ENCODE measurements around the gene ANXA7. TPM values are rescaled to one million over a fixed set of nuclear protein-coding genes. Genes with fewer than 3 reads are reported as not detected.

The ANXA7 gene
- total and polyA plus RNA-seq, 8 donors: 63.7 to 118 (median 75.1) TPM

DNA sequence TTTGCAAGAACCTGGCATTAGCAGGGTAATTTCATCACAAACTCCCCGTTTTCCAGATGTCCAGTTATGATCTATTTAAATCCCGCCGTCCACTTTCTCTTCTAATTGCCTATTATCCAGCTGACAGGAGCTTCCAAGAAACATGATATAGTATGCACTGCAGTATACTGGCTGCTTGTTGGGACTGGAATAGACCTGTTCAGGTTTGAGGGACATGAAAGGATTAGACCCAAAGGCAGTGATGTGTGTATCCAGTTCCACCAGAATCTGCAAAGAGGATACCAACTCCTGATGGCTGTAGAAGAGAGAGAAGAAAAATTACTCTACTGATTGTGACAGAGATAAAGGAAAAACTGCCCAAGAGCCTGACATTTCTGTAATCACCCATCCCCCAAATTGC lies 10.6 kb upstream of the ANXA7 start:
- no peak for DNase-seq
- H3K27ac ChIP-seq: no peak overlapping the region
- peaks cover 0 to 78% of the 10 kb centered on the region in 2 donors for H3K36me3 ChIP-seq
- no peaks in the 10 kb centered on the region for H3K4me1 ChIP-seq
- H3K4me3 ChIP-seq: no peak overlapping the region
- TF ChIP-seq CTCF (IDR thresholded peaks at IDR 0.05): no peak
- intact Hi-C loops (cut with DNase I): no loop called here
- no peak for ATAC-seq
- H3K27me3 ChIP-seq: no peaks in the 10 kb centered on the region
- no peaks in the 10 kb centered on the region for H3K9me3 ChIP-seq

GRCh38 chr10:73423309-73423708 lies 9.5 kb upstream of the ANXA7 start:
- Histone ChIP-seq H3K27me3 (no peaks in the 10 kb centered on the region), H3K4me1 (no peaks in the 10 kb centered on the region), H3K36me3 (peaks cover 0 to 67% of the 10 kb centered on the region in 2 donors), H3K27ac (no peak overlapping the region), H3K9me3 (no peaks in the 10 kb centered on the region), H3K4me3 (no peak overlapping the region)
- ATAC-seq (no peak), DNase-seq (no peak)
- intact Hi-C loops (cut with DNase I): no loop called here
- TF ChIP-seq CTCF (IDR thresholded peaks at IDR 0.05): no peak

- Histone ChIP-seq H3K9me3 (no peaks in the 10 kb centered on the region), H3K27me3 (no peaks in the 10 kb centered on the region), H3K4me3 (no peak overlapping the region), H3K4me1 (peaks cover 13 to 24% of the 10 kb centered on the region in 2 donors), H3K27ac (no peak overlapping the region), H3K36me3 (peaks cover 0 to under 1% of the 10 kb centered on the region in 2 donors)
- intact Hi-C loops (cut with DNase I): no loop called here
- ATAC-seq (no peak), DNase-seq (no peak)
- TF ChIP-seq CTCF (IDR thresholded peaks at IDR 0.05): no peak
Observed at GRCh38 chr10:73416571-73416970, 2.7 kb upstream of the ANXA7 start.

- peaks cover 13 to 43% of the 10 kb centered on the region in 2 donors for H3K4me1 ChIP-seq
- H3K27me3 ChIP-seq: no peaks in the 10 kb centered on the region
- intact Hi-C loops (cut with DNase I): no loop called here
- peak overlapping the region in 1 of 2 donors; percentile 98 for H3K27ac ChIP-seq
- peak in 1 of 2 donors; percentile 14 for TF ChIP-seq CTCF (IDR thresholded peaks at IDR 0.05)
- H3K4me3 ChIP-seq: peak overlapping the region; percentile 84 to 97
- H3K36me3 ChIP-seq: no peaks in the 10 kb centered on the region
- DNase-seq: no peak
- ATAC-seq: peak; percentile 33
- H3K9me3 ChIP-seq: no peaks in the 10 kb centered on the region
Observed at GRCh38 chr10:73414230-73414945, 530 bp upstream of the ANXA7 start.

DNA sequence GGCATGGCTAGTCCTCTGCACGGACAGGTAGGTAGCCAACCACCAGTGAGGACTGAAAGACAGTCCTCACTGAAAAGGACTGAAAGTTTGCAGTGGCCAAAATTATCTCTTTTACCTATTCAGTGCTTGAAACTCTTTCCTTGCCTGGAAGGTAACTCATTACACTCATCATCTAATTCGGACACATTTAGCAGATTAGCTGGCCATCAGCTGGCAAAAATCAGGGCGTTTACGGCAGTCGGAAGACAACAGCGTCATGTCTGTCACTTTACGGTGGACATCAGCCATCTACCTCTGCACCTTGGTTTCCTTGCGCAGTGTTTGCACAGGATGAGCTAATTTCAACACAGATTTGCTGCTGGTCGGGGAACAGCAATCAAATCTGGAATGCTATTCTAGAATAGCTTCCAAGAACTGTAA lies 740 bp downstream of the ANXA7 start:
- no peaks in the 10 kb centered on the region for H3K9me3 ChIP-seq
- ATAC-seq: peak; percentile 41
- peaks cover 13 to 52% of the 10 kb centered on the region in 2 donors for H3K4me1 ChIP-seq
- H3K27ac ChIP-seq: peak overlapping the region; percentile 93 to 98
- H3K27me3 ChIP-seq: no peaks in the 10 kb centered on the region
- peak overlapping the region; percentile 84 to 97 for H3K4me3 ChIP-seq
- DNase-seq: no peak
- no peaks in the 10 kb centered on the region for H3K36me3 ChIP-seq
- intact Hi-C loops (cut with DNase I): no loop called here
- no peak for TF ChIP-seq CTCF (IDR thresholded peaks at IDR 0.05)

All from left lung (tissue), 10 donors.